ENCODE results near the gene SYS1.

SYS1 gene

GRCh38 chr20:45362804-45363610 is at the start of gene SYS1:
TSS of gene SYS1 (plus strand) at chr20:45363156. CDS start at chr20:45363532, 376 bp downstream.
- H3K4me3 ChIP-seq (ENCODE audit: low read depth in 1 of 2, low read length in 2 of 2) = peak within 1 kb of the TSS; percentile 74 to 83
- H3K36me3 ChIP-seq (ENCODE audit: control insufficient read depth in 1 of 2, insufficient read depth in 2 of 2, low read length in 2 of 2) = peaks cover 25 to 44% of the 10 kb centered on the region in 2 donors
- no peaks in the 10 kb centered on the region for H3K27me3 ChIP-seq (ENCODE audit: low read depth, low read length)
- H3K4me1 ChIP-seq (ENCODE audit: control insufficient read depth in 1 of 2, insufficient read depth in 2 of 2, low read length in 2 of 2) = peaks cover 17 to 28% of the 10 kb centered on the region in 2 donors
- H3K9me3 ChIP-seq (ENCODE audit: control insufficient read depth in 1 of 2, low read length in 2 of 2) = no peaks in the 10 kb centered on the region
- peak within 1 kb of the TSS; percentile 88 for H3K27ac ChIP-seq (ENCODE audit: low read length)

- H3K27me3 ChIP-seq (ENCODE audit: low read depth, low read length) = peaks cover 21% of the 10 kb centered on the region
- H3K27ac ChIP-seq (ENCODE audit: low read length) = no peak overlapping the region
- H3K9me3 ChIP-seq (ENCODE audit: control insufficient read depth in 1 of 2, low read length in 2 of 2) = no peaks in the 10 kb centered on the region
- H3K4me3 ChIP-seq (ENCODE audit: low read depth in 1 of 2, low read length in 2 of 2) = no peak overlapping the region
- H3K4me1 ChIP-seq (ENCODE audit: control insufficient read depth in 1 of 2, insufficient read depth in 2 of 2, low read length in 2 of 2) = peaks cover 0 to 3% of the 10 kb centered on the region in 2 donors
- H3K36me3 ChIP-seq (ENCODE audit: control insufficient read depth in 1 of 2, insufficient read depth in 2 of 2, low read length in 2 of 2) = no peaks in the 10 kb centered on the region
Measured at GRCh38 chr20:45313943-45314342, 49.0 kb upstream of the SYS1 start.

- peaks cover 21% of the 10 kb centered on the region for H3K27me3 ChIP-seq (ENCODE audit: low read depth, low read length)
Measured at GRCh38 chr20:45315672-45316071, 47.3 kb upstream of the SYS1 start.

GRCh38 chr20:45316150-45317080 is 46.5 kb upstream of the SYS1 start:
- peaks cover 0 to 3% of the 10 kb centered on the region in 2 donors for H3K4me1 ChIP-seq (ENCODE audit: control insufficient read depth in 1 of 2, insufficient read depth in 2 of 2, low read length in 2 of 2)
- H3K27me3 ChIP-seq (ENCODE audit: low read depth, low read length) = peaks cover 21% of the 10 kb centered on the region
- H3K4me3 ChIP-seq (ENCODE audit: low read depth in 1 of 2, low read length in 2 of 2) = no peak overlapping the region
- no peak overlapping the region for H3K27ac ChIP-seq (ENCODE audit: low read length)
- H3K9me3 ChIP-seq (ENCODE audit: control insufficient read depth in 1 of 2, low read length in 2 of 2) = no peaks in the 10 kb centered on the region
- H3K36me3 ChIP-seq (ENCODE audit: control insufficient read depth in 1 of 2, insufficient read depth in 2 of 2, low read length in 2 of 2) = no peaks in the 10 kb centered on the region

More at GRCh38 chr20:45315672-45316071, 47.3 kb upstream of the SYS1 start:
- Histone ChIP-seq H3K9me3 (ENCODE audit: control insufficient read depth in 1 of 2, low read length in 2 of 2) (no peaks in the 10 kb centered on the region), H3K27ac (ENCODE audit: low read length) (no peak overlapping the region), H3K36me3 (ENCODE audit: control insufficient read depth in 1 of 2, insufficient read depth in 2 of 2, low read length in 2 of 2) (no peaks in the 10 kb centered on the region), H3K4me1 (ENCODE audit: control insufficient read depth in 1 of 2, insufficient read depth in 2 of 2, low read length in 2 of 2) (peaks cover 0 to 3% of the 10 kb centered on the region in 2 donors), H3K4me3 (ENCODE audit: low read depth in 1 of 2, low read length in 2 of 2) (no peak overlapping the region)

GRCh38 chr20:45317826-45318225 is 45.1 kb upstream of the SYS1 start:
- no peaks in the 10 kb centered on the region for H3K9me3 ChIP-seq (ENCODE audit: control insufficient read depth in 1 of 2, low read length in 2 of 2)
- H3K27me3 ChIP-seq (ENCODE audit: low read depth, low read length) = peaks cover 18% of the 10 kb centered on the region
- H3K36me3 ChIP-seq (ENCODE audit: control insufficient read depth in 1 of 2, insufficient read depth in 2 of 2, low read length in 2 of 2) = no peaks in the 10 kb centered on the region
- no peak overlapping the region for H3K4me3 ChIP-seq (ENCODE audit: low read depth in 1 of 2, low read length in 2 of 2)
- H3K4me1 ChIP-seq (ENCODE audit: control insufficient read depth in 1 of 2, insufficient read depth in 2 of 2, low read length in 2 of 2) = peaks cover 0 to 3% of the 10 kb centered on the region in 2 donors
- H3K27ac ChIP-seq (ENCODE audit: low read length) = no peak overlapping the region

GRCh38 chr20:45318386-45318939 is 44.5 kb upstream of the SYS1 start:
- H3K27me3 ChIP-seq (ENCODE audit: low read depth, low read length) = peaks cover 18% of the 10 kb centered on the region
- no peak overlapping the region for H3K27ac ChIP-seq (ENCODE audit: low read length)
- no peak overlapping the region for H3K4me3 ChIP-seq (ENCODE audit: low read depth in 1 of 2, low read length in 2 of 2)
- no peaks in the 10 kb centered on the region for H3K9me3 ChIP-seq (ENCODE audit: control insufficient read depth in 1 of 2, low read length in 2 of 2)
- H3K4me1 ChIP-seq (ENCODE audit: control insufficient read depth in 1 of 2, insufficient read depth in 2 of 2, low read length in 2 of 2) = peaks cover 0 to 3% of the 10 kb centered on the region in 2 donors
- H3K36me3 ChIP-seq (ENCODE audit: control insufficient read depth in 1 of 2, insufficient read depth in 2 of 2, low read length in 2 of 2) = no peaks in the 10 kb centered on the region

- Histone ChIP-seq H3K36me3 (ENCODE audit: control insufficient read depth in 1 of 2, insufficient read depth in 2 of 2, low read length in 2 of 2) (no peaks in the 10 kb centered on the region), H3K4me3 (ENCODE audit: low read depth in 1 of 2, low read length in 2 of 2) (no peak overlapping the region), H3K9me3 (ENCODE audit: control insufficient read depth in 1 of 2, low read length in 2 of 2) (no peaks in the 10 kb centered on the region), H3K27ac (ENCODE audit: low read length) (no peak overlapping the region), H3K27me3 (ENCODE audit: low read depth, low read length) (peaks cover 17% of the 10 kb centered on the region), H3K4me1 (ENCODE audit: control insufficient read depth in 1 of 2, insufficient read depth in 2 of 2, low read length in 2 of 2) (peaks cover 0 to 3% of the 10 kb centered on the region in 2 donors)
Measured at GRCh38 chr20:45318948-45319347, 44.0 kb upstream of the SYS1 start.

GRCh38 chr20:45320948-45321595 is 41.9 kb upstream of the SYS1 start:
- H3K9me3 ChIP-seq (ENCODE audit: control insufficient read depth in 1 of 2, low read length in 2 of 2) = no peaks in the 10 kb centered on the region
- no peak overlapping the region for H3K27ac ChIP-seq (ENCODE audit: low read length)
- H3K4me3 ChIP-seq (ENCODE audit: low read depth in 1 of 2, low read length in 2 of 2) = no peak overlapping the region
- H3K4me1 ChIP-seq (ENCODE audit: control insufficient read depth in 1 of 2, insufficient read depth in 2 of 2, low read length in 2 of 2) = peaks cover 0 to 3% of the 10 kb centered on the region in 2 donors
- H3K36me3 ChIP-seq (ENCODE audit: control insufficient read depth in 1 of 2, insufficient read depth in 2 of 2, low read length in 2 of 2) = peaks cover 6 to 8% of the 10 kb centered on the region in 2 donors
- peaks cover 9% of the 10 kb centered on the region for H3K27me3 ChIP-seq (ENCODE audit: low read depth, low read length)

- Histone ChIP-seq H3K27ac (ENCODE audit: low read length) (no peak overlapping the region), H3K9me3 (ENCODE audit: control insufficient read depth in 1 of 2, low read length in 2 of 2) (no peaks in the 10 kb centered on the region)
Measured at GRCh38 chr20:45322952-45323383, 40.0 kb upstream of the SYS1 start.

GRCh38 chr20:45323731-45324130 is 39.2 kb upstream of the SYS1 start:
- H3K27ac ChIP-seq (ENCODE audit: low read length) = no peak overlapping the region

More at GRCh38 chr20:45322952-45323383, 40.0 kb upstream of the SYS1 start:
- Histone ChIP-seq H3K4me1 (ENCODE audit: control insufficient read depth in 1 of 2, insufficient read depth in 2 of 2, low read length in 2 of 2) (no peaks in the 10 kb centered on the region), H3K27me3 (ENCODE audit: low read depth, low read length) (no peaks in the 10 kb centered on the region), H3K36me3 (ENCODE audit: control insufficient read depth in 1 of 2, insufficient read depth in 2 of 2, low read length in 2 of 2) (peaks cover 16 to 19% of the 10 kb centered on the region in 2 donors), H3K4me3 (ENCODE audit: low read depth in 1 of 2, low read length in 2 of 2) (no peak overlapping the region)

More at GRCh38 chr20:45323731-45324130, 39.2 kb upstream of the SYS1 start:
- Histone ChIP-seq H3K9me3 (ENCODE audit: control insufficient read depth in 1 of 2, low read length in 2 of 2) (no peaks in the 10 kb centered on the region), H3K27me3 (ENCODE audit: low read depth, low read length) (no peaks in the 10 kb centered on the region), H3K4me3 (ENCODE audit: low read depth in 1 of 2, low read length in 2 of 2) (no peak overlapping the region), H3K4me1 (ENCODE audit: control insufficient read depth in 1 of 2, insufficient read depth in 2 of 2, low read length in 2 of 2) (no peaks in the 10 kb centered on the region), H3K36me3 (ENCODE audit: control insufficient read depth in 1 of 2, insufficient read depth in 2 of 2, low read length in 2 of 2) (peaks cover 23 to 26% of the 10 kb centered on the region in 2 donors)

All from muscle layer of duodenum (tissue), 2 donors.